Dermis blood vessel endothelial cell (primary cell): ENCODE results near the gene STRADB. TPM values are rescaled to one million over a fixed set of nuclear protein-coding genes. Genes with fewer than 3 reads are reported as not detected.
"Not testable (repeated sequence)": the region's sequence is repeated elsewhere in the genome, so short reads cannot be mapped to it uniquely, and the experiment has no call there.

Source experiments
- DNase-seq: peaks from one replicate; pipeline ENCODE4 v3.0.0; 2010
- total RNA-seq: library from RNA; depleted of rRNA; stranded (reverse); fragments of >200 nt; gene quantifications from 2 replicates; pipeline ENCODE4 v1.2.3, GENCODE V29; 2014

STRADB gene
- total RNA-seq, 1 donor from 2014 or later: 18.2 TPM

DNA sequence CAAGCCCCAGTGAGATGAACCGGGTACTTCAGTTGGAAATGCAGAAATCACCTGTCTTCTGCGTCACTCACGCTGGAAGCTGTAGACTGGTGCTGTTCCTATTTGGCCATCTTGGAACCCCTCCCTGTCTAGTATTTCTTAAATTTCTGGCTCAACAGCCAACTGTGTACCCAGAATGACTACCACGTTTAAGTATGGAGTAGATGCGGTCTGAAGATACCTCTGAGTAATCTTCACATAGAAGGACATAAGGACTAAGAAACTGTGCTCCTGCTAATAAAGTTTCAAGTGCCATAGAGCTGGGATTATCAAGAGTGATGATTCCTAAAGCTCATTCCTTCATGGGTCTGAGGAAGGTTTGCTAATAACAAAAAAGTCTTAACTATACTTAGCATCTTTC lies 20.7 kb upstream of the STRADB start:
- no peak for DNase-seq

DNA sequence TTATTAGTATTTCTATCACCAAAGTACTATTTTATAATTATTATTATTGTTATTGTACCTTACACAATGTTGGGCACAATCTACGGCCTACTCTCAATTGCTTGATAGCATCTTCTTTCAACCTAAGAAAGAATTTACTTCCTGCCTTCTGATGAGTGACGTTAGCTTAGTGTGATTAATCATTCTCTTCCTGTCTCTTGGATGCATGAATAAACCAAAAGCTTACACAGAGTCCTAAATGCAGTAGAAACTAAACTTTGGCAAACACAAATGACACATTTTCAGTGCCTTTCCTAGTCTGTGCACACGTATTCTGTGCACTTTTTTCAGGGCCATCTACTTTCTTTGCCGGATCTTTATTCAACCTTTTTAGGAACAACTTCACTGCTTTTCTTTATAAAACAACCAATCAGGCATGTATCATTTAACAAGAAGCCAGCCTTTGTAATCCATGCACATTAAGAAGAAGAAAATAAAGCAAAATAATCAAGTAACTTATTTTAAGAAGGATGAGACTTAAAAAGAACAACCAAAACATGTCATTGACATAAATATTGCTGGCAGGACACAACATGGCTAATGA lies 19.4 kb upstream of the STRADB start:
- DNase-seq: peak; percentile 73

DNA sequence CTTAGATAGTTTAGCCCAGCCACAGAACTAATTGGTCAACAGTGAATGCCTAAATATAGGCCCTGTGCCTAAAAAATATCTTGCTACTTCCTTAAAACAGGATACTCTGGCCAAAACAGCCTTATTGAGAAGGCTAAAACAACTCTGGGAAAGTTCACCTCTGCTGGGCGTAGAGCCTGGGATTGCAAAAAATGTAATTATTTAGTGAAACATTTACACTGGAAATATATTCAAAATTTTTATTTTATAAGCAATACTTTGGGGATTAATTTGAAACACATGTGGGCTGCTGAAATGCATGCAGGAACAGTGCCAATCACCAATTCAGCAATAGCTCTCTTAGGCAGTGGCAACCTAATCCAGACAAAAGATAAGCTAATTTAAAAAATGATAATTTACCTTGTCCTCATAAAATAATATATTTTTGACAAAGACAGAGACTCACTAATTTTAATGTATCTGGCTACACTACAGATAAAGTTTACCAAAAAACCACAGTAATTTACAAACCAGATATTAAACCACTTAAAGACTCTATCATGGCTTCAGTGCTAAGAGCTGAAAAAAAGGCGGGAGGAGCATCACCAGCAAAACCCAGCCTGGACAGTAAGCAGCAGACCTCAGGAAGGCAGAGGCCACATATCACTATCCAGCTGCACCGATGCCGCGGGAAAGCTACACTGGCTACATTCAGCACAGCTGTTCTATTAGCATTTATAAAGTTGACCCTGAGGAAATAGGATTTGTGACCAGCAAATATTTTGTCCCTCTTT lies 18.7 kb upstream of the STRADB start:
- DNase-seq: peak; percentile 50

DNA sequence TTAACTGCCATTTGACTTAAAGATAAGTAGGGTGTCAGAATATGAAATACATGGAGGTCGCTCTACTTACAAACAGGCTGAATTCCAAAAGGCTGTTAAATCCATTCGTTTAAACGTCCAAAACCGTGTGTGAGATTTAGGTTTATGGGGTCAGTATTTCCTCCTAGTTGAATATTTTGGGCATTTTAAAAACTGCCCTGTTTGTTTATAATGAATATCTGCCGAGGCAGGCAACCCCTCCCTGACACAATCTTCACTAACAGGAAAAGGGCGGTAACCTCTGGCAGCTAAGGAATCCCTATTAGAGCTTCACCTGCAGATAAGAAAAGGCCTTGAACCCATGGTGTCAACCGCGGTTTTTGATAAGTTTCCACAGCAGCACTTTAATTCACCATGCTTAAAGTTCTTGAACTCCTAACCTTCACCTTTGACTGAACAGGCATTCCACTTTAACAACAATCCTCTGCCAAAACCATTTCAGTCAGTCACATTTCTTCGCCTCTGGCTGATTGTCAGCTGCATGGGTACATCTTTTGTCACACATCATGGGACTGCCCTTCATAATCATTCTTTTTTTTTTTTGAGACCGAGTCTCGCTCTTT lies 18.0 kb upstream of the STRADB start:
- DNase-seq: no peak

DNA sequence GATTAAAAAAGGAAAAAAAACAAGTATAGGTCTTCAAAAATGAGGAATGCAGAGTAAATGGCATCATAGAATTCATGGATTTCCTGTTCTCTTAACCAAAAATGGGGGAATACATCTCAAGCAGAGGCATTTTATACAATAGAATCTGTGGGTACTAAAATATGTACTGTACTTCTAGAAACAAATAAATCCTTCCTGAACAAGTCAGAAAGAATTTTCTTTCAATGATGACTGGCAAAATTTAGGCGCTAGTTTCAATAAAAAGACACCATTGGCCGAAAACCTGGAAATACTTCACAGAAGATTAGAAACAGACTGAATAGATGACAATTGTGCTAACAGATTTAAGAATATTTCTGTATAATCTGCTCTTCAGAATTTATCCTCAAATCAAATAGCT lies 15.4 kb upstream of the STRADB start:
- DNase-seq: no peak

DNA sequence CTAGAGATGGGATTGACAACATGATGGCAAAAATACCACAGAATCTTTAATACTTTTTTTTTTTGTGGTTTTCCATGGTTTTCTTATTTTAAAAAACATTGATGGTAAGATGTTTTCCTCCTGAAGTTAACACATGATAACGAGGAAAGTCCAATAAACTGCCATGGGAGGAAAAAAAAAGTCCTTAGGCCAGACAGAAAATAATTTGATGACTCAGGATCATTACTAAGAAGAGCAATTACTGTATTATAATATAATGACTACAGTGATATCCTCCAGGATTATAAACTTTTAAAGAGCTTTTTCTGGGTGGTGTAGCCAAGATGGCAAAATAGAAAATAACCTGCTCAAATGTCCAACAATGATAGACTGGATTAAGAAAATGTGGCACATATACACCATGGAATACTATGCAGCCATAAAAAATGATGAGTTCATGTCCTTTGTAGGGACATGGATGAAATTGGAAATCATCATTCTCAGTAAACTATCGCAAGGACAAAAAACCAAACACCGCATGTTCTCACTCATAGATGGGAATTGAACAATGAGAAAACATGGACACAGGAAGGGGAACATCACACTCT lies 12.1 kb upstream of the STRADB start:
- not testable (repeated sequence) for DNase-seq

DNA sequence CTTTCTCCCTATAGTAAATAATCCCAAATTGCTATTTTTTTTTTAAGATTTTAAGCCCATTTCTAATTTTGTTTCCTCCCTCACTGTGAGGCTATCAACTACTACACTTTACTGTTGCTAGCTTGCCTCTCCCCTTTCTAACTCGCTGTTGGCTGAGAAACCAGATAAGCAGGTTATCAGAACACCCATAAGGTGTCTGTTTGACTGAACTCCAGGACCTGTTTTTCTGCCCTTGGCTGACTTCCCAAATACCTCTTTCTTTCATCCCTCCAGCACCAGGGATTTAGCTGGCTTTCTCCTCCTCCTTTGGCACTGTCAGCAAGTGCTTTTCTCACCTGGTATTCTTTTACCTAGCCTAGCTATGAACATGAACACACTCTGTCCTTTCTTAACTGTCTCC lies 11.4 kb upstream of the STRADB start:
- no peak for DNase-seq

DNA sequence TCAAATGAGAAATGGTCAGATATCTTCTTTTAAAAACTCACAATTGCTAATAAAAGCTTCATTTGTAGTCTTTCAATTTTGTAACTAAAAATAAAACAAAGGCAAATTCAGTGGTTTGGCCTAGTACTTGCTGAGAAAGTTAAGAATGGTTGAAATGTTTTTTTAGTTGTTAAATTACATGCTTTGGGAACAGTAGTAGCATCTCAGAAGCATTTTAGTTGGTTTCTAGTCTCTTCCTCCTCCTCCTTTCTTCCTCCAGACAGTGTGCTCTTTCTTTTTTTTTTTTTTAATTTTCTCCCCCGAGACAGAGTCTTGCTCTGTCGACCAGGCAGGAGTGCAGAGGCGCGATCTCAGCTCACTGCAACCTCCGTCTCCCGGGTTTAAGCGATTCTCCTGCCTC lies 10.1 kb upstream of the STRADB start:
- DNase-seq: no peak

DNA sequence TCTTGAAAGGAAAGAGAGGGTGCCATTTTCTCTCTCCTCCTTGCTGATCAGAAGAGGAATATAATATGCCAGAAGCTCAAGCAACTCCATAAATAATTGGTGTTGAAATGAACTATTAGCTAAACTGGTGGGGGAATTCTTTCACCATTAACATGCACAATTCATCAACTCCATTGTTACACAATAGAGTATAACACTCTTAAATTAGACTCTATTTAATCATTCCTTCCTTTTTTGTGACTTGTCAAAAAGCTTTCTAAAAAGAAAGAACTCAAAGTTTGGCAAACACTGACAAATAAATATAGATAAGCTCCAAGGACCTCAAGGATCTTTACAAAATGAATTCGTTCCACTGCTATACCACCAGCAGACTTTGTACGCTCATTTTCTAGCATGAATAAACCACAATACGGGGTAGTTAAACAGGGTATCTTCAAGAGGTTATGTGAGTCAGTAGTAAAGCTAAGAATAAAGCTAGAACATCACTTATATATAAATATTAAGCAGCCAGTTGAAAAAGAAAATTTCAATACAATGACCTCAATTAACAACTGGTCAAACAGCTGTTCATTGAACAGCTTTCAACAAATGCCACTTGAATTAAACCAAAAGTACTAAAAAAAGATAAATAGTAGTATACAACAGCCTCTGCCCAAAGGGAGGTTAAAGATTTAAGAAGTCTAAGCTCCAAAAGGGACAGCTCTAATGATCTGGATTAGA lies 6.6 kb upstream of the STRADB start:
- no peak for DNase-seq

DNA sequence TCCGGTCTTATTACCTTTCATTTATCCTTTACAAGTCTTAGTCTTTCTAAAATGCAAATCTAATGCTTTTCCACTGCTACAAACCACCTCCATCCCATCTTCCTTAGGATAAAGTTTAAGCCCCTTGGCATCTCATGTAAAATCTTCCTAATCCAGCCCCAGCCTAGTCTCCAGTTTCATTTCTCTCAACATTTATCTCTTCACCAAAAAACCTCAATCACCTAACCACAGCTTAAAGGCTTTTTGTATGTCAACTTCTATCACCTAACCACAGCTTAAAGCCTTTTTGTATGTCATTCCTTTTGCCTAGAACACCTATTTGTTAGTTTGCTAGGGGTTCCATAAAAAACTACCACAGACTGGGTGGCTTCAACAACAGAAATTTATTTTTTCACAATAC lies 4.5 kb upstream of the STRADB start:
- no peak for DNase-seq

DNA sequence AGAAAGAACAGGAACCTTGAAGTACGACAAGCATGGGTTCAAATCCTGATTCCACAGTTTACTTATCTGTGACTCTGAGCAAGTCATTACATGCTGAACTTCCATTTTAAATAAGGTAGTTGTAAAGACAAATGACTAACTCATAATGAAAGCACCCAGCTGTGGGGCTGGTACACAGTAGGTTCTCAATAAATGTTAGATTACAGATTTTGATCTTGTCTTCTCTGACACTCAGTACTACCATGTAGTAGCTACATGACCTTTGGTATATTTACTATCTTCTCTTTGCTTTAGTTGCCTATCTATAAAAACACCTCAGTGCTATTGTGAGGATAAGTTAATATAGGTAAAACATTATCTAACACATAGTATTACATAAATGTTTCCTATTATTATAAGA lies 3.5 kb upstream of the STRADB start:
- no peak for DNase-seq

DNA sequence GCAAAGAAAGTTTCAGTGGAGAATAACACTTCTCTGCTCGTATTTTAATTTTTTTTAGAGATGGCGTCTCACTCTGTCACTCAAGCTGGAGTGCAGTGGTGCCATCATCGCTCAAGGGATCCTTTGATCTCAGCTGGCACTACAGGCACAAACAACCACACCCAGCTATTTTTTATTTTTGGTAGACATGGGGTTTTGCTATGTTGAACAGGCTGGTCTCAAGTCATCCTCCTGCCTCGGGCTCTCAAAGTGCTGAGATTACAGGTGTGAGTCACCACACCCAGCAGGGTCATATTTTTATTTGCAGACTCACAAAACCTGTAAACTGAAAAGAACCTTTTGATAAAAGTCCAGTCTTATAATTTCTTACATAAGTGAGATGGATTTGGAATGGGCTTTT lies 2.8 kb upstream of the STRADB start:
- no peak for DNase-seq

DNA sequence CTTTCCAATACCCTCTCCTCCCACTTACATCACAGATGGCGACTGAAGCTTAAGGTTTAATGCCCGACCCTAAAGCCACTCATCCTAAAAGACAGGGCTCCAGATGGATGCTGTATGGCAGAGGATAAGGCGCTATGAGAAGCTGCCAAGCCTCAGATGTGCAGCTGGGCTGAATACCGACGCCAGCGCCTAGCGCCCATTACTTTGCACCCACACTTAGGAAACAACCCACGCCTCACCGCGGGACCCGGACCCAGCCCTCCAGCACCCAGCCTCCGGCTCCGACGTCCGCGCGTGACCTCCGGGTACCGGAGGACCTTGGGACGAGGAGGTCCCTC lies 617 bp upstream of the STRADB start:
- no peak for DNase-seq

DNA sequence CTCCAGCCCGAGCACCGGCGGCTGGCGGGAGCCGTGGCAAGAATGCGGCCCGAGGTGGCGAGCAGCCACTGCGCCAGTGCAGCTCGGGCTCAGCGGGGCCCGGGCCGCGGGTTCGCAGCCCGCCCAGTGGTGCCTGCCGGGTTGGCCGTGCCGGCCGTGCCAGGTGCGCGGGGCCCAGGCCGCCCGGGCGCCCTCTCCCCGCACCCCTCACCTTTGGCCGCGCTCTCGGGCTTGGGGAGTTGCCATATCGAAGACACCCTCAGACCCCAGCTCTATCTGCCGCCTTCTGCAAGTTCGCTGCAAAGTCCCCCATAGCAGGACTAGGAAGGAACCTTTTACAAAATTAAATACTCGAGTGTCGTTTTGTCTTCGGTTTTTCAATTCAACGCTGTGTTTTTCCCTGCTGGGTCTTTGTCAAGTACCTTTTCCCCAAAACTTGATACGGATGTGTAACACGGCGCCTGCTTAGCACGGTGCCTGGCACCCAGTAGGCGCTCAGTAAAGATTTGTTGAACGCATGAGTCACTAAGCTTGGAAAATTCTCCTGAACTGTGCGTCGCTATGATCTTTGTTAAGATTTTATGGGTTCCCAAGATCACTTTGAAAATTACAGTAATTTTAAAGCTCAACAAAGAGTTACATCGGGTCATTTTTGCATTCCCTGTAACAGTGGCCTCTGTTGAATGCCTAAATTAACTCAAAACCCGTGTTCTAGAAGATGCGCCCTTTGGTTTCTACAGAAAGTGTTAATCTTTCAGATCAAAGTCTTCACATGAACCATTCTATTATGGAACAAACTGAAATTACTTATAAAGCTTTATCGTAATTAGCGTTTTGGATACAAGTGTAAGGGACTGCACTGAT lies 750 bp downstream of the STRADB start:
- no peak for DNase-seq

DNA sequence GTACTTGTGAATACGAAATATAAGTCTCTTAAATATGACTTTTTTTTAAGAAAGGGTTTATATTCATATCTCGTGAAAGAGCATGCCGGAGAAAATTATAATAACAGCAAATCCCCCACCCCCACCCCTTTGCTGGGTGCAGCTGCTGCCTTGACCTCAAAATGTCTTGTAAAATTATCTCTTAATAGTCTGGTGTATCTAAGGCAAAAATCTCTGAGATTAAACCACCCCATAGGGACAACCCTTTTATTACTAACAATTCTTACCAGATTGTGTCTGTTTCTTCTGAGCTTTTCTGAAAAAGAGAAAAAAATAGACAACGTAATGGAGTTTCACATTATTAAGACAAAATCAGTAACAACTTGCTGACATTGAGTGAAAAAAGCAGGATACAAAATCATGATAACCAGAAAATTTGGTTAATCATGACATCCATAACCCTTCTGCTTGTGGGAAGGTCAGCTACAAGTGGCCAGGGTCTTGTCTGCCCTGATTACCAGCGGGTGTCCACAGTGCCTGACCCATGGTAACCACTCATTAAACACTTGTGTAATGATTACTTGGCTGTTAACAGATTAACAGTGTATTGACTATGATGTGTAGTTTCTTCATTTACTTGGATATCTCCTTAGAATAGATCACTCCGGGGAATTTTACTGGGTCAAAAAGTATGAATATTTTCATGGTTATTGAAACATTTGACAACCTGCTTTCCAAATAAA lies 1.5 kb downstream of the STRADB start:
- DNase-seq: no peak

DNA sequence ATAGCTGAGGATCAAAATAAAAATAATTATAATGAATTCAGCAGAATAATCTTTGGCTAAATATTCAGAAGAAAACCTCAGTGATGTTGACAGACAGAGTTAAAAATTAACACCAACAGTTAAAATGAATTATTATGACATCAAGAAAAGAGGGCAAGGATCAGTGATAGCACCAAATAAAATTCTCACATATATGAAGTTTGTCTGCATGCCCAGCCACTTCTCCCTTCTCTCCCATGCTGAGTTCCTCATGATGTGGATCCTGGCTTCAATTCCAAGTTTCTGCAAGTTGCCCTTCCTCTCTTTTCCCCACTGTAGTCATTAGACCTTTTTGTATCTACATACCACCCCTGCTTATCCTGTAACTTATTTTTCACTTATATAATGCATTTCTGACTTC lies 6.8 kb downstream of the STRADB start:
- no peak for DNase-seq

DNA sequence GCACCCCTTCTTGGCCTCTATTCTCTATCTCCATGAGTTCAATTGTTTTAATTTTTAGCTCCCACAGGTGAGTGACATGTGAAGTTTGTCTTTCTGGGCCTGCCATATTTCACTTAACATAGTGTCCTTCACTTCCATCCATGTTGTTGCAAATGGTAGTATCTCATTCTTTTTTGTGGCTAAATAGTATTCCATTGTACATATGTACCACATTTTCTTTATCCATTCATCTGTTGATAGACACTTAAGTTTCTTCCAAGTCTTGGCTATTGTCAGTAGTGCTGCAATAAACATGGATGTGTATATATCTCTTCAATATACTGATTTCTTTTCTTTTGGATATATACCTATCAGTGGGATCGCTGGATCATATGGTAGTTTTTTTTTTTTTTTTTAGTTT lies 9.0 kb downstream of the STRADB start:
- no peak for DNase-seq

DNA sequence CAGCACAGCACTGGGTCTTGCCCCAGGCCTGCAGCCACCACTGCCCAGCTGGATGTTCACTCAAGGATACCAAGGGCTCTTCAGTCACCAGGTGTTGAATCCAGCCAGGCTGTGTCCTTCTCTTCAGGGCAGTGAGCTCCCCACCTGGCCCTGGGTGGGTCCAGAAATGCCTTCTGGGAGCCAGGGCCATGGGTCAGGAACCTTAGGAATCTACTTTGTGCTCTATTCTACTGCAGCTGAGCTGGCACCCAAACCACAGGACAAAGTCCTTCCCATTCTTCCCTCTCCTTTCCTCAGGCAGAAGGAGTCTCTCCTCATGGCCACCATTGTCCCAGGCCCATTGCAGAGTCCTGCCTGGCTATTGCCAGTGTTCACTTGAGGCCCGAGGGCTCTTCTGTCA lies 13.0 kb downstream of the STRADB start:
- no peak for DNase-seq

DNA sequence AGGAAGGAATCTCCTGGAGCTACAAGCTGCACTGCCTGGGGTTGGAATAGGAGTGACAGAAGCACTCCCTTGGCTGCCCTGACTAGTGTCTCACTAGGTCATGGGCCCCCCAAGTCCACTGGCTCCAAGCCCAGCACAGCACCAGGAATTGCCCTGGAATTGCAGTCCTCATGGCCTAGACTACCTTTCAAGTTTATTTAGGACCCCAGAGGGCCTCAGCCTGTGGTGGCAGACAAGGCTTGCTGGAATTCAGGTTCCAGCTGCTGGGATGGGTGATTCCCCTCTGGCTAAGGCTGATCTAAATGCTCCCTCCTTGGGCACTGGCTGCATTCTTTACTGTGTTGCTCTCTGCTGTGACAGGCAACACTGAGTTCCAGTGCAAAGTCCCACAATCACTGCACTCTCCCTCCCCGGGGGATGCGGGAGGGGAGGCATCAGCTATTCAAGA lies 14.0 kb downstream of the STRADB start:
- no peak for DNase-seq

DNA sequence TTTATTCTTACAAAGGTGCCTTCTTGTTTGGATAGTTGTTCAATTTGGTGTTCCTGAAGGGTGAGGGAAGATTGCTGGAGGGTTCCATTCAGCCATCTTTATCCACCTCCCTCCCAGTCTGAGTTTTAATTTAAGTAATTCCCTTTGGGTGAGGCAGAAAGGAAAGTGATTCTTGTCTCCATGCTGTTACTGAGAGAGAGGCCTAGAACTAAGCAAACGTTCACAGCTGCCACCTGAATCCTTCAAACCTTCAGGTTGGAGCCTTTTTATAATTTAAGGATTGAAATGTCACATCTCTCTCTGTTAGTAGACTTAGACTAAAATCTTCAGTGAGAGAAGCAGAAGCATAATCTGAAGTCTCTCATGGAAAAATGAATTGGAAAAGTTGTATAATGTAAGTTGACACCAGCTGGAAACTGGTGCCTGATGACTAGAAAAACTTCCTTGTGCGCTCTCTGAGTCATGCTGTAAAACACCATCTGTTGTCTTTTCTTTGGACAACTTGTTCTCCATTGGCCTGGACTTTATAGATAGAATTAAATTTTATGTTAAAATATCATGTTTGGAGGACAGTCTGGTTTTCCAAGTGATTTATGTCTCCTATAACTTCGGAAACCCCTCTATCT lies 14.6 kb downstream of the STRADB start:
- DNase-seq: peak; percentile 72

DNA sequence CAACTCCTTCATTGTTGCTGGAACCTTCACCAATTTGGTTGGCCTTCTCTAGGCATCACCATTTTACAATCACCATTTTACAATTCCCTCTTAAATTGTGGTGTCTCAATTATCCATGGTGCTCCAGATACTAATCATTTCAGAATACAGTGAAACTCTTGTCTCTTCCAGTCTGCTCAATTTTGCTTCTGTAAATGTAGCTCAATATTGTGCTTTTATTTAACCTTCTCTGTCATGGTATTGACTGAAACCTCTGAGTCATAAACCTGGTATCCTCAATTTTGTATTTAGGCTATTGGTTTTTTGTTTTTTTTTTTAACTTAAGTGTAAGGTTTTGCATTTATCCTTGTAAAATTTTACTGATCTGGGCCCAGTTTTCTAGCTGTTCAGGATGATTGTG lies 16.1 kb downstream of the STRADB start:
- DNase-seq: no peak
